Neural progenitor cell (in vitro differentiated cells): Measurements from ENCODE around the gene ERBB4. TPM values are rescaled to one million over a fixed set of nuclear protein-coding genes. Genes with fewer than 3 reads are reported as not detected.

Experiments used
- DNase-seq: peaks from one replicate; pipeline ENCODE4 v3.0.0-alpha.2; 2016; ENCODE audit warnings: low spot score
- H2AFZ ChIP-seq: fragments of 200-600 bp; sonication (generic); replicated peaks from 2 replicates; pipeline ENCODE4 v1.6.1; 2016; ENCODE audit warnings: antibody characterized with exemption
- H3F3A ChIP-seq: fragments of 200-600 bp; sonication (generic); 2 replicates; pipeline ENCODE4 v1.6.1; 2016; ENCODE audit warnings: antibody characterized with exemption, low read depth
- H3K27ac ChIP-seq: fragments of 200-600 bp; sonication (generic); 2 replicates; pipeline ENCODE4 v1.5.1; 2016; ENCODE audit warnings: mild to moderate bottlenecking
- H3K27me3 ChIP-seq: fragments of 200-600 bp; sonication (generic); 2 replicates; pipeline ENCODE4 v1.6.1; 2016; ENCODE audit warnings: mild to moderate bottlenecking, moderate library complexity
- H3K36me3 ChIP-seq: fragments of 200-600 bp; sonication (generic); 2 replicates; pipeline ENCODE4 v1.5.1; 2016
- H3K4me1 ChIP-seq: fragments of 200-600 bp; sonication (generic); 2 replicates; pipeline ENCODE4 v1.6.1; 2016; ENCODE audit warnings: mixed run types
- H3K4me2 ChIP-seq: fragments of 200-600 bp; sonication (generic); 2 replicates; pipeline ENCODE4 v1.6.1; 2016
- H3K4me3 ChIP-seq: fragments of 200-600 bp; sonication (generic); 2 replicates; pipeline ENCODE4 v1.5.1; 2016
- H3K79me2 ChIP-seq: fragments of 200-600 bp; sonication (generic); 2 replicates; pipeline ENCODE4 v1.6.1; 2016; ENCODE audit warnings: low read depth
- H3K9ac ChIP-seq: fragments of 200-600 bp; sonication (generic); 2 replicates; pipeline ENCODE4 v1.6.1; 2016
- H3K9me3 ChIP-seq: fragments of 200-600 bp; sonication (generic); 2 replicates; pipeline ENCODE4 v1.5.1; 2016; ENCODE audit warnings: low read depth
- H4K20me1 ChIP-seq: fragments of 200-600 bp; sonication (generic); 2 replicates; pipeline ENCODE4 v1.6.1; 2016; ENCODE audit warnings: low read depth
- H3K27ac Mint-ChIP-seq: 3 replicates; pipeline ENCODE4 v1.8.0; 2021; ENCODE audit warnings: mixed read lengths
- H3K27me3 Mint-ChIP-seq: 2 replicates; pipeline ENCODE4 v1.8.0; 2022; ENCODE audit warnings: low read depth, mild to moderate bottlenecking, inconsistent platforms, moderate library complexity, mixed read lengths; ENCODE audit not compliant: insufficient read depth
- H3K36me3 Mint-ChIP-seq: 3 replicates; pipeline ENCODE4 v1.8.0; 2021; ENCODE audit warnings: mixed read lengths
- H3K4me1 Mint-ChIP-seq: 3 replicates; pipeline ENCODE4 v1.8.0; 2021; ENCODE audit warnings: mixed read lengths
- H3K4me3 Mint-ChIP-seq: 3 replicates; pipeline ENCODE4 v1.8.0; 2021; ENCODE audit warnings: mild to moderate bottlenecking, moderate library complexity, mixed read lengths
- H3K9me3 Mint-ChIP-seq: 3 replicates; pipeline ENCODE4 v1.8.0; 2020; ENCODE audit warnings: mixed read lengths
- EZH2 ChIP-seq: fragments of 200-600 bp; sonication (generic); IDR thresholded peaks from 2 replicates; pipeline ENCODE4 v1.6.1; 2017; ENCODE audit warnings: antibody characterized with exemption, mild to moderate bottlenecking, moderate library complexity
- EZH2phosphoT487 ChIP-seq: fragments of 200-600 bp; sonication (generic); IDR thresholded peaks from 2 replicates; pipeline ENCODE4 v1.6.1; 2017; ENCODE audit warnings: antibody characterized with exemption
- total RNA-seq: library from RNA; depleted of rRNA; stranded (reverse); fragments of >200 nt; gene quantifications from 2 replicates; pipeline ENCODE4 v1.2.3, GENCODE V29; 2015; ENCODE audit warnings: low replicate concordance
- TF ChIP-seq, protein P1 (sequence below): fragments of 200-600 bp; sonication (generic); IDR thresholded peaks from 2 replicates; pipeline ENCODE4 v1.5.1; 2017; ENCODE audit warnings: antibody characterized with exemption, mild to moderate bottlenecking

The ERBB4 gene
- total RNA-seq, 1 donor from 2014 or later: 1.5 TPM

DNA sequence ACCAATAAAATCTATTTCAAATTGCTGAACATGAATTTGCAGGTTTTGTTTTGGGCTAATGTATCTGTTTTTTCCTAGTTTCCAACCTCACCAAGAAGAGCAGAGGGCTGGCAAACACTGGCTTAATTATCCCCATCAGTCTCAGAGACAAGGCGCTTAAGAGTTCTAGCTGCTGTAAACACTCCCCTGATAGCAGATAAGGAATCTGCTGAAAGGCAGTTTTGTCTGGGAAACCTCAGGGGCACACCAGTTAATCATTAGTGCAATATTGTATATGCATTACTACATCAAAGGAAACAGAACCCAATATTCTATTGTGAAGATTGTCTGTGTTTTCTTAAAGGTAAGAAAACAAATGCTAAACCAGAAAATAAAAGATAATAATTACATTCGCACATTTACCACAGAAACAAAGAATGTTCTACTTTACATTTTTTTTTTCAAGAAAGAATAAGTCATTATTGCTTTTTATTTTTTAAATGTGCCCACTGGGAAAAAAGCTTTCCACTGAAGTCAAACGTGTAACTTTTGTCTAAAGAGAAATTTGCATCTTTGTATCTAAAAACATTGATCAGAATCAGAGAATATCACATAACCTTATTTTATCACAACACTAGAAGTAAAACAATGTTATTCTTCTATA is 179.1 kb downstream of the ERBB4 start:
- DNase-seq: peak; percentile 43
- H3K9me3 ChIP-seq: no peaks in the 10 kb centered on the region
- peak overlapping the region; percentile 81 for H3K27ac Mint-ChIP-seq
- no peak overlapping the region for H3K9ac ChIP-seq
- H3K36me3 ChIP-seq: no peaks in the 10 kb centered on the region
- TF ChIP-seq, protein P1, sequence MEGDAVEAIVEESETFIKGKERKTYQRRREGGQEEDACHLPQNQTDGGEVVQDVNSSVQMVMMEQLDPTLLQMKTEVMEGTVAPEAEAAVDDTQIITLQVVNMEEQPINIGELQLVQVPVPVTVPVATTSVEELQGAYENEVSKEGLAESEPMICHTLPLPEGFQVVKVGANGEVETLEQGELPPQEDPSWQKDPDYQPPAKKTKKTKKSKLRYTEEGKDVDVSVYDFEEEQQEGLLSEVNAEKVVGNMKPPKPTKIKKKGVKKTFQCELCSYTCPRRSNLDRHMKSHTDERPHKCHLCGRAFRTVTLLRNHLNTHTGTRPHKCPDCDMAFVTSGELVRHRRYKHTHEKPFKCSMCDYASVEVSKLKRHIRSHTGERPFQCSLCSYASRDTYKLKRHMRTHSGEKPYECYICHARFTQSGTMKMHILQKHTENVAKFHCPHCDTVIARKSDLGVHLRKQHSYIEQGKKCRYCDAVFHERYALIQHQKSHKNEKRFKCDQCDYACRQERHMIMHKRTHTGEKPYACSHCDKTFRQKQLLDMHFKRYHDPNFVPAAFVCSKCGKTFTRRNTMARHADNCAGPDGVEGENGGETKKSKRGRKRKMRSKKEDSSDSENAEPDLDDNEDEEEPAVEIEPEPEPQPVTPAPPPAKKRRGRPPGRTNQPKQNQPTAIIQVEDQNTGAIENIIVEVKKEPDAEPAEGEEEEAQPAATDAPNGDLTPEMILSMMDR: no peak
- TF ChIP-seq EZH2phosphoT487 (no peak), EZH2 (no peak)
- H3K4me3 ChIP-seq: no peak overlapping the region
- peaks cover 18% of the 10 kb centered on the region for H3F3A ChIP-seq
- H3K27me3 Mint-ChIP-seq: no peaks in the 10 kb centered on the region
- no peaks in the 10 kb centered on the region for H3K79me2 ChIP-seq
- no peak overlapping the region for H3K4me3 Mint-ChIP-seq
- no peaks in the 10 kb centered on the region for H3K36me3 Mint-ChIP-seq
- H3K4me2 ChIP-seq: peak overlapping the region; percentile 43
- peak overlapping the region; percentile 81 for H3K27ac ChIP-seq
- H3K9me3 Mint-ChIP-seq: no peaks in the 10 kb centered on the region
- H2AFZ ChIP-seq: no peak overlapping the region
- H3K4me1 Mint-ChIP-seq: peaks cover 64% of the 10 kb centered on the region
- H4K20me1 ChIP-seq: no peaks in the 10 kb centered on the region
- no peaks in the 10 kb centered on the region for H3K27me3 ChIP-seq
- peaks cover 38% of the 10 kb centered on the region for H3K4me1 ChIP-seq

DNA sequence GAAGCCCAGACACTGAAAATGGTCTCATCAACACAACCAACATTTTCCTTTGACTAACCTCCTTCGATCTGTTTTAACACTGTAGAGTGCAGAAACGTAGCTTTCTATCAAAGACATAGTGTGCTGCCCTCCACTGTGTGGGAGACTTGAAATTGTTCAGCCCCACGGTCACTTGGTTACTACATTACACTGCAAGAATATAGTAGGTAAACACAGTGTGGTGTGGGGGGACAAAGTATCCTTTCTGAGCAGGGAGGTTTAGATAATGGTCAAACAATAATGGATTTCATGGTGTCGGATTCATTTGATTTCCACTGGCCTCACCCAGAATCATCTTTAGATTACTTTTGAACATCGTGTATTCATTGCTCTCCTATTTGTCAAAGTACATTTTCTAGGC is 181.0 kb downstream of the ERBB4 start:
- Histone ChIP-seq H3K9ac (no peak overlapping the region), H3K27ac (no peak overlapping the region), H3K79me2 (no peaks in the 10 kb centered on the region), H3K36me3 (no peaks in the 10 kb centered on the region), H3K4me3 (no peak overlapping the region), H4K20me1 (no peaks in the 10 kb centered on the region), H2AFZ (no peak overlapping the region), H3K9me3 (no peaks in the 10 kb centered on the region), H3K4me2 (no peak overlapping the region), H3K4me1 (peaks cover 28% of the 10 kb centered on the region), H3F3A (peaks cover 12% of the 10 kb centered on the region), H3K27me3 (no peaks in the 10 kb centered on the region)
- H3K4me1 Mint-ChIP-seq: peaks cover 54% of the 10 kb centered on the region
- H3K36me3 Mint-ChIP-seq: no peaks in the 10 kb centered on the region
- no peaks in the 10 kb centered on the region for H3K27me3 Mint-ChIP-seq
- DNase-seq: no peak
- no peaks in the 10 kb centered on the region for H3K9me3 Mint-ChIP-seq
- H3K4me3 Mint-ChIP-seq: no peak overlapping the region
- H3K27ac Mint-ChIP-seq: peak overlapping the region; percentile 95
- TF ChIP-seq EZH2phosphoT487 (no peak), EZH2 (no peak)
- TF ChIP-seq, protein P1: no peak

DNA sequence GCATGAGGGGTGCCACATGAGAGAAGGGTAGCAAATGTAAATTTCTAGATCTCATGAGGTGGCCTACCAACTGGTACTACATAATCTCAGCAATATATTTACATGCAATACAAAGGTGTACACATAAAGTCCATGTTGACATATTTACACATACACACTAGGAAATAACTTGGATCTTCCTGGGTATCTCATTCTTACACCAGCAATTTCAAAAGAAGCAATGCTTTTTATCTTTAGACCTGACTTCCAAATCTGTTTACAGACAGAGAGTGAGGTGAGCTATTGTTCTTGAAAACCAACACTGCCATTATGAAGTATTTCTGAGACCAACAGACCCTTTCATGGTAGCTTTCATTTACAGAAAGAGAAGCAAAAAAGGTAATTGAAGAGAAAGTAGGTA is 184.2 kb downstream of the ERBB4 start:
- no peak overlapping the region for H3K9ac ChIP-seq
- Mint-ChIP-seq H3K27ac (no peak overlapping the region), H3K27me3 (no peaks in the 10 kb centered on the region), H3K36me3 (peaks cover 3% of the 10 kb centered on the region), H3K9me3 (no peaks in the 10 kb centered on the region), H3K4me3 (no peak overlapping the region), H3K4me1 (peaks cover 27% of the 10 kb centered on the region)
- H3K9me3 ChIP-seq: no peaks in the 10 kb centered on the region
- H3K79me2 ChIP-seq: no peaks in the 10 kb centered on the region
- no peak overlapping the region for H3K4me2 ChIP-seq
- no peak overlapping the region for H2AFZ ChIP-seq
- TF ChIP-seq EZH2phosphoT487 (no peak), EZH2 (no peak)
- TF ChIP-seq, protein P1: no peak
- no peaks in the 10 kb centered on the region for H4K20me1 ChIP-seq
- peaks cover 6% of the 10 kb centered on the region for H3K4me1 ChIP-seq
- H3K36me3 ChIP-seq: no peaks in the 10 kb centered on the region
- H3F3A ChIP-seq: peaks cover 3% of the 10 kb centered on the region
- H3K4me3 ChIP-seq: no peak overlapping the region
- no peak for DNase-seq
- no peaks in the 10 kb centered on the region for H3K27me3 ChIP-seq
- no peak overlapping the region for H3K27ac ChIP-seq
